ENCODE measurements around the gene OR13J1.

The OR13J1 gene

DNA sequence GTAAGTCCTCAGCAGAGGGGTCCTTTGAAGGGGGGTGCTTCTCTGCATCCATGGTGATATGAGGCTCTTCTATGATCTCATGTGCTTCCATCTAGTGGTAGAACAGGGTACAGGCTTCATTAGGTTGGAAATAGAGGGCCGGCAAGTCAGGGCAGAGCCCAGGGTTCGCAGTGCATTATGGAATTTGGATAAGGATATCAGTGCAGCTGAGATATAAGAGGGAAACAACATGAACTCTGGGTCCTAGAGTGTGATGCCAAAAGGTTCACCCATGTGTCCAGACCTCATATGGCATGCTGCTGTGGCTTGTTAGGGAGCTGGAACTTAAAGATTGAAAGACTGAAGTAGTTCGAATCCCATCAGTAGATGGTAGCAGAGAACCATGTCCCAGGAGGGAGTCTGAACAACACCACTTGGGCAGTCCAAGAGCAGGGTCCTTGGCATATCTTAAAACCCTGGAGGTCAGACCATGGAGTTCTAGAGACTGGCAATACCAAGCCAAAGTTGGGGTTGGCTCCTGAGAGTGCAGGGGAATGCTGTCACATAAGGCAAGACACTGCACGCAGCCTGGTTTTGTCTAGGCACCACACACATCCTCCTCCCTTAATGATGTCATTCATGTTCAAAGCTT lies 44.0 kb downstream of the OR13J1 start:
- no peak for FAIRE-seq
- no peak for TF ChIP-seq POLR2A (IDR thresholded peaks at IDR 0.05; ENCODE audit: low read depth, low read length)
- DNase-seq (ENCODE audit: insufficient read length, low spot score): no peak

DNA sequence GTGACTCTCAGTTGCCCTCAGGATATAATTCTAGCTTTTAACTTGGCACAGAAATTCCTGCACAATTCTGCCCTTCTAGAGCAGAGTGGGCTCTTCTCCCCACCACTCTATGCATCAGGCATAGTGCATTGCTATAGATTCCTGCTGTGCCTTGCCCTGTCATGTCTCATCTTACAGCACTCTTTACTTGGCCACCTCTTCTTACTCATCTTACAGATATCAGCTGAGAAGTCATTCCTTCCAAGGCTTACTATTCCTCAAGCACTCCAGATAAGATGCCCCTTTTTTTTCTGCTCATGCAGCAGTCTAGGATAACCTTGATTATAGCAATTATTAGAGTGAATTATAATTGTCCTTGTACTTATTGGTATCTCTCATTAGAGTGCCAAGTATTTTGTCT lies 47.3 kb downstream of the OR13J1 start:
- no peak for TF ChIP-seq POLR2A (IDR thresholded peaks at IDR 0.05; ENCODE audit: low read depth, low read length)
- DNase-seq (ENCODE audit: insufficient read length, low spot score): no peak
- no peak for FAIRE-seq

DNA sequence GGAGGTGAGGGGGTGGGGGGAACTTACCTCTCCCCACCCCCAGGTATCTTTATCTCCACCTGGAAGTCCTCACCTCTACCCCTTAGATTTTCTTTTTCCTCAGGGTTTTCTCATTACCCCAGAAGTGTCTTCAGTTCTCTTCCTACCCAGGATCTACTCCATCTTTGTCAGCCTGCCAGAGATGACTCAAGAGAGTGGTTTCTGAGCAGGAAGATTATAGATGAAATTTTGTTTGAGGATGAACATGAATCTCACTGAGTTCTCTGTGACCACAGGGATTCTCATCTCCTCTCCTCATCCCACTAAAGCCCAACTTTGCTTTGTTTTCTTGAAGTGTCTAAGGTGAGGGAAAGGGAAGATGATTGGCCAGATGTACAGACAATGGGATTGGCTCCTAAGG lies 50.1 kb downstream of the OR13J1 start:
- no peak for TF ChIP-seq POLR2A (IDR thresholded peaks at IDR 0.05; ENCODE audit: low read depth, low read length)
- DNase-seq (ENCODE audit: insufficient read length, low spot score): no peak
- peak; percentile 38 for FAIRE-seq

Data from H54 (cell line).